GM18520 (cell line): Measurements from ENCODE around the gene RPRD1B.

Experiments used
- ATAC-seq: cut with Tn5 transposase; IDR thresholded peaks from one replicate; pipeline ENCODE4 v1.9.1; 2021; ENCODE audit not compliant: unreplicated experiment

The RPRD1B gene, protein sequence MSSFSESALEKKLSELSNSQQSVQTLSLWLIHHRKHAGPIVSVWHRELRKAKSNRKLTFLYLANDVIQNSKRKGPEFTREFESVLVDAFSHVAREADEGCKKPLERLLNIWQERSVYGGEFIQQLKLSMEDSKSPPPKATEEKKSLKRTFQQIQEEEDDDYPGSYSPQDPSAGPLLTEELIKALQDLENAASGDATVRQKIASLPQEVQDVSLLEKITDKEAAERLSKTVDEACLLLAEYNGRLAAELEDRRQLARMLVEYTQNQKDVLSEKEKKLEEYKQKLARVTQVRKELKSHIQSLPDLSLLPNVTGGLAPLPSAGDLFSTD

DNA sequence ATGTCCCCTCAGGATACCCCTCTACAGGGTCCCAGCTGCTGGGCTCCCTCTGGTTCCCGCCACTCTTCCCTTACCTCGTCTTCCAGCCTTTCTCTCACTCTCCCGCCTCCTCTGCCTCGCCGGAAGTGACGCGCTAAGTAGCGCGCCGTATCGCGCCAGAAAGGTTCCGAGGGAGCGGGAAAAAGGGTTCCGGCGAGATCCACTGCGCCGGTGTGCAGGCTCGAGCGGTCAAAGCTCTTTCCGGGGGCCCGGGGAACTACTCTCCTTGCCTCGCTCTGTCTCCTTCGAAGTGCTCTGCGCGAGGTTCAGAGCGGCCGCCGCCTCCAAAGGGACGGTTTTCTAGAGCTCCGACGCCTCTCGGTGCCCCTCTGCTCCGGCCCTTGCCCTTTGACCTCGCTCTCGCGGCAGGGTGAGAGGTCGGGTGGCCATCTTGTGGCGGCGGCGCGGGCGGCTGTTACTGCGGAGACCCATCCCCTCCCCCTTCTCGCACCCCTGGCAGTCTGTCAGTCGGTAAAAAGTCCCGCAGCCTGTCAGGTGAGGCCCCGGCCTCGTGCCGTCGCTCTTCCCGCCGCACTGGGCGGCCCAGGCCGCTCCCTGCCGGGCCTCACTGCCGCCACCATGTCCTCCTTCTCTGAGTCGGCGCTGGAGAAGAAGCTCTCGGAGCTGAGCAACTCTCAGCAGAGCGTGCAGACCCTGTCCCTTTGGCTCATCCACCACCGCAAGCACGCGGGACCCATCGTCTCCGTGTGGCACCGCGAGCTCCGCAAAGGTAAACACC lies at the start of gene RPRD1B, which contains the start of gene TTI1:
Gene RPRD1B (plus strand): TSS at position 417 of the 778 bp plus-strand sequence. CDS start 202 bp downstream, at position 619.
Gene TTI1 (minus strand): TSS at position 127 of the 778 bp plus-strand sequence. CDS start 19,640 bp downstream, outside the sequence.
- peak; percentile 71 for ATAC-seq

DNA sequence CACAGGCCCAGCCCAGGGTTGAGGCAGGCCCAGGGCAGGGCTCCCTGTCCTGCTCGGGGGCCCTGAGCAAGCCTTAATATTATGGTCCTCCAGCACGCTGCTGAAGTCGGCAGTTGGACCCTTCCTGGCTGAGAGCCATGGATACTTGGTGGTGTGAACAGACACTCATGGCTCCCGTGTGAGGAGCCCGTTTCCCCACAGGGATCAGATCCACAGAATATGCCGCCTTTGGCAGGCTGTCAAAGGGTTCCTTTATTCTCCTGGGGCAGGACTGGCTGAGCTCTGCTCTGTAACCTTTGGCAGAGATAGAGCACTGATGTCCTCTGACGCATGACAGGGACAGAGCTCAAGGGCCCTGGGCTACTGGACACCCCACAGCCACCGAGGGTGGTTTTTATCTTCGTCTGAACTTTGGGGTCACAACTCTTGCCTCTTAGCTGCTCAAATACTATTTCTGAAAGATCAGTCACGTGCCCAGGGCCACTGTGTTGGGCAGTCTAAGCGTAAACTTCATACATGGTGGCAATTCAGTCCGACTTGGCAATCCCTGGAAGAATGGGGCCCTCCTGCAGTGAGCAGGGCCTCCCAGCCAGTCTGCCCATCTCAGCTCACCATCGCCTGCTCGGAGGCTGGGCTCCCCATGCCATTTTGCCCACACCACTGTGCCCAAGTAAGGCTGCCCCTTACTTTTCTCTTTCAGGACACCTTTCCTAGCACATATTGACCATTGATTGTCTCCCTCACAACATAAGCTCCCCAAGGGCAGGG lies 49.3 kb upstream of the RPRD1B start:
- no peak for ATAC-seq

DNA sequence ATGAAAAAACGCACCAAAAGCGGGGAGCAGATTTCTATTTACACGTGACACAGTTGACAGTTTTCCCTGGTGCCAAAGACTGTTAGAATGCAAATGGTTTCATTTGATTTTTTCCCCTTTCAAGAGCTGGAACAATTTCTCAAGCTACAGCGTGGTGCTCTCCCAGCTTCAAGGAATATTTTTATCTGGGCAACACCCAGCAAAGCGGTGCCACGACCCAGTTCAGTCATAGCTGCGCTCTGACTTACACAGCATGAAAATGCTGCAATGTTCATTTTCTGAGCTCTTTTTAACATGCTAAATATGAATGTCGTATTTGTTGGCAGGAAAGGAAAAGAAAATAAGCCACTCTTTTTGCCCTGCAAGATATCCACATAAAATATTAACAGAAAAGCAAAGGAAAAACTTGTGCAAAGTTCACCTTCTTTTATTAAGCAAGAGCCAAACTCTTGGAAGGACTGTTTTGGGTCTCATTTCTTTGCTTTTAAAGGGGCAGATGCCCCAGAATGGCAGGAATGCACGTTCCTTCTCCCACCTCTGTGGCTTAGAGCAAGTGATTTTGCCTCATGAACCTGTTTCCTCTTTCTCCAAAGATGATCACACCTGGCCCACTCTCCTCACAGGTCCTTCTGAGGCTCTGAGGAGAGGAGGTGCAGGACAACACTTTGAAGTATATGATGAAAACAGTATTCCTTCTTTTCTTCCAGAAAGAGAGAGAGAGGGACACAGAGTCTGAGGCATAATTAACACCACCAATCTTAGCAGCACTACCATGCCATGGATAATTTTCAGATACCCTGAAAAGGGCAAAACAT lies 47.3 kb upstream of the RPRD1B start:
- ATAC-seq: no peak

DNA sequence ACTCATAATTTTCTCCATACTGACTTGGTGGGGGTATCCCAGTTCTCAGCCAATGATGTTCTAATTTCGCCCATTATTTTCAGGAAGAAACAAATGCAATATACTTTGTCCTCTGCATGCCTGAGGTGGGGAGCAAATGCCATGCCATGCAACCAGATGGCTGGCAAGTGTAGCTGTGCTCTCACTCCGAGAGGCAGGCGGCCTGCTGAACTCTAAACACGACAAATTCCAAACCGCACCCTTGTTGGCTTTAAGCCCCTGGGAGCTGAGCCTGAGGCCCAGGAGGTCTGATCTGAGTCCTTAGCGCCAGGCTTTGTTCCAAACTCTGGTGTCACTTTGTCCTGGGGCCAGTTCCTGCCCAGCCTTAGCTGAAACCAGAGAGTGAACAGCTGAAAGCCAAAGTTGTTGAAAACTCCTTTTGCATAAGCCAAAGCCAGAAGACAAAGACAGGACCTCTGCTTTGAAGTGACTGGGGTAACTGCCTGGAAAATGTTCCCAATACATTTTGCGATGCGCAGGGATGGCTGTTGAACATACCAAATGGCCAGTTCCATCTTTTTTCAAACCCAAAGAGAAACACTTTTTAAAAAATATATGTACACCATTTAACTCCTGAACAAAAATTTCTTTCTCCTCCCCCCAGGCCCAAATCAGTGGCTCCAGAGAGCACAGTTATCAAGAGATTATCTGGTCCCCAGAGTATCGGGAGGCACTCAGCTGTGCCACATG lies 46.5 kb upstream of the RPRD1B start:
- no peak for ATAC-seq

- no peak for ATAC-seq
These were observed 45.8 kb upstream of the RPRD1B start for GRCh38 chr20:37987602-37988290.

- ATAC-seq: no peak
These were observed 45.1 kb upstream of the RPRD1B start for GRCh38 chr20:37988306-37988954.

DNA sequence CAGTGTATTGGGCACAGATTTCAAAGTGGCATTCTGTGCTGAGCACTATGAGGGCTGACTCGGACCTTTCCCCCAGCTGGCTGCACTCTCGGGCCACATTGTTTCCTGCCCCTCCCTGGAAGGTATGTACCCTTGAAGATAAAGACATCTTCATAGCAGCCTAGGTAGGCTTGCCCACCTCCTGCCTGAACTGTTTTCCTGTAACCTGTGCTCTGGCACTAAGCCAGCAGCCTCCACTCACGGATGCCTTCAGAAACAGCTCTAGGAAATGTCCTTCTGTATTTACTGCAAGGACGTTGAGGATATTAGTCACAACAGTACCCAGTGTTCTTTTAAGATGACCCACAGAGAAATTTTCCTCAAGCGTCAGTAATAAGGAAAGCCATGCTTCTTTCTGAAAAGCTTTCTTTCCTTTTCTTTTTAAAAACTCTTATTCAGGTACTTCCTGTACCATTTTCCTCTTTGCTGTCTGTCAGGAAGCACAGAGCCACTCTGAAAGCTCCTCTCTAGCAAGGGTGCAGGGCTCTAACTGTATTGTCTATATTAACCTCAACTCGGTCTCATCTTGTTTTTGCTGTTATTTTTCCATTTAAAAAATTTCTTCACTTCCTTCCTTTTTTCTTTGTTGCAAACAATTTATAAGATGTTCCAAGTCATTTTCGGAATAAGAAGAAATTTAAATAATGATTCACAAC lies 43.8 kb upstream of the RPRD1B start:
- ATAC-seq: no peak

DNA sequence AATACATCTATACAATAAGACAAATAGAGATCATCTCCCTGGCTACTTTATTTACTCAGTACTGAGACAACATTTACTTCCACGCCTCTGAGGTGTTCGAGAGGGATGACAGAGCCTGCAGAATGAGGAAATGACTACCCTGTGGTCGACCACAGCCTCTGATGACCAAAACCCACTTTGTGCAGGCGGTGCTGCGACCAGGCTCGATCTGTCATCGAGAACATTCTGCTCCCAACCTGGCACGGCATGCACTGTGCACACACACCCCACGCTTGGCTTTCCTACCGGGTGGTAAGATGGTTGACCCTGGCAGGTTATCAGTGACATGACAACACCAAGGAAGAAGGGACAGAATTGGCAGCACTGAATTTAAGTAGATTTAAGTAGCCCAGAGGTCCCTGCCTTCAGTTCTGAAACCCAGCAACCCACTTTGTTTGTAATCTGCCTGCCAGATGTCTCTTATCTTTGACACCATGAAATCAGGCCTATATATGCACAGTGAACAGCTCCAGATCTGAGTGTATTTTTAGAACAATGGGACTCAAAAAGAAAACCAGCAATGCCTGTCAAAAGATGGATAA lies 42.9 kb upstream of the RPRD1B start:
- ATAC-seq: peak; percentile 78

DNA sequence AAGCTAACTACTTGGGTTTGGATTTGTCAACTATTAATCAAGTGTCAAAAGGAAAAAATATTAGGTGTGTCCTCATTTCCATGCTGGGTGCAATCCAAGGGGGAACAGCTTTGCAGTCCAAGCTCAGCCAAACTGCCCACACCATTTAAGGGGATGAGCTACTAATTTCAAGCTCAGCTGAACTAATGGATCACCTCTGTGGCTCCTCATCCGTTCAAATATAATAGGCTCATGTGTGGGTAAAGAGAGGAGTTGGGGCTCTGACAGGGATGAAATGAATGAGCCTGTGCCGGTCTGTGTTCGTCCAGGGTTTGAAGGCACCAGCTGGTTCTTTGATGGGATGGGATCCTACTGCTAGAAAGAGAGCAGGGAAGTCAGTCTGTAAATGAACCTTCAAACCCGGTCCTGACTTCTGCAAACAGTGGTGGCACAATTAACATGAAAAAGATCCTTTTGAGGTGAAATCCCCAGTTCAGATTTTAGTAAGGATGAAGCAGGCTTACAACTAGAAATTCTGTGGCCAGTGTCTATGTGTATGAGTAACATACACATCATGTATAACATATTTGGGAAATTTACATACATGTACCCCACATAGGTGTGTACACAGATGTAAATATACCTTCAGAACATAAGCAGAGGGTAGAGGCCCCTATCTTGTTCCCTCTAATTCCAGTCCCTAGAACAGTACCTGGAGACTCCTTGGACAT lies 42.2 kb upstream of the RPRD1B start:
- ATAC-seq: no peak

DNA sequence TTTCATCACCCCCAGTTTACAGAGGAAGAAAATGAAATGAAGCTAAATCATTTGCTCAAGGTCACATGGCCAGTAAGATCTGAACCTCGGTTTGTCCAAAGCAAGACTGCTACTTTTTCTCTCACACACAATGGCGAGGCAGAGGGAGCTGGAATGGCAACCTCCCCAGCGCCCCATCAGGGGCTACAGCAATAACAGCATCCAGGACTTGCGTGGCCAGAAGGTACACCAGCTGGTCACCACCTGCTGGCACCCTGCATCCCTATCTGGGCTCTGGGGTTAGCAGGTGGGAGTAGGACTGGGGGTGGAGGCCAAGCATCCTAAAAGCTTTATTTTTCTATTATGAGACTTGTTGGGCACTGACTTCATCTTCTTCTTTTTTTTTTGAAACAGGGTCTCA lies 41.6 kb upstream of the RPRD1B start:
- no peak for ATAC-seq

DNA sequence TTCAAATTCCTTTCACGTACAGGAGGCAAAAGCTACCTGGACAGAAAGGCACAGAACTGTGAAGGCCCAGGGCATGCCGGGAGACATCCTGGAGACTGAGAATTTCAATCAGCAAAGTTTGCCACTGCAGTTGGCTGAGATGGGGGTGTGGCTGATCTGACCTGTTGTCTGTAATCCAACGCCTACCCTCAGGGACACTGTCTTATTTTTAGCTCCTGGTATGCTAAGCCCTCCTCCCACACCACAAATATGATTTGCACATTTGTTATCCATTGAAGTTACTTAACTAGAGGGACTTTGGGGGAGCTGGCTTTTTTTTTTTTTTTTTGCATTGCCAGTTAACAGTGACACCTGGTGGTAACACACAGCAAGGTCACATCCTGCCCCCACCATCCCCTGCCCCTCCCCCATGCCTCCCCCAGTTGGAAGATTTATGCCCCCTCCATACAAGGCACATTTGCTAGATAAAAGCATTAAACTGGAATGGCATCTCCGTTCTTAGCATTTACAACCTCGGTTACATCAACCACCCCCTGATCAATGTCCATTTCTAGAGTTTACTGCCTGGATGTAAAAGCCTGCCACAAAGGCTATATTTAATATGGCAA lies 40.6 kb upstream of the RPRD1B start:
- ATAC-seq: no peak

DNA sequence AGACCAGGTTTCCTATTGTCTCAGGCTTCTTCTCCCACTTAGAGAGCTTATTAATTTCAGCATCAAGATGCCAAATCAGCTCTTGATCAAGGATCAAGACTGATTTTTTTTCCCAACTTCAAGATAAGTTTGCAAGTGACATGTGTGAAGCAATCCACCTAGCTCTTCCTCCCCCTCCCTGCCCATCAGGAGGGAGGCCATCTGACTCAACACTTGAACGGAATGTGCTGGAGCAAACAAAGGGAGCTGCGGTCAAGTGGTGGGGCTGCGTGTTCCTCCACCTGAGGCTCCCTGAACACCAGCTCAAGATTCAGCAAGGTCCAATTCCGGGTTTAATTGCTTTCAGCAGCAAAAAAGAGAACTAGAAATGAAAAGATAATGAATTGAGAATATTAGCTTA lies 39.0 kb upstream of the RPRD1B start:
- no peak for ATAC-seq

- no peak for ATAC-seq
These were observed 37.5 kb upstream of the RPRD1B start for GRCh38 chr20:37995856-37996605.

GRCh38 chr20:37997516-37997915 lies 36.0 kb upstream of the RPRD1B start:
- ATAC-seq: no peak

DNA sequence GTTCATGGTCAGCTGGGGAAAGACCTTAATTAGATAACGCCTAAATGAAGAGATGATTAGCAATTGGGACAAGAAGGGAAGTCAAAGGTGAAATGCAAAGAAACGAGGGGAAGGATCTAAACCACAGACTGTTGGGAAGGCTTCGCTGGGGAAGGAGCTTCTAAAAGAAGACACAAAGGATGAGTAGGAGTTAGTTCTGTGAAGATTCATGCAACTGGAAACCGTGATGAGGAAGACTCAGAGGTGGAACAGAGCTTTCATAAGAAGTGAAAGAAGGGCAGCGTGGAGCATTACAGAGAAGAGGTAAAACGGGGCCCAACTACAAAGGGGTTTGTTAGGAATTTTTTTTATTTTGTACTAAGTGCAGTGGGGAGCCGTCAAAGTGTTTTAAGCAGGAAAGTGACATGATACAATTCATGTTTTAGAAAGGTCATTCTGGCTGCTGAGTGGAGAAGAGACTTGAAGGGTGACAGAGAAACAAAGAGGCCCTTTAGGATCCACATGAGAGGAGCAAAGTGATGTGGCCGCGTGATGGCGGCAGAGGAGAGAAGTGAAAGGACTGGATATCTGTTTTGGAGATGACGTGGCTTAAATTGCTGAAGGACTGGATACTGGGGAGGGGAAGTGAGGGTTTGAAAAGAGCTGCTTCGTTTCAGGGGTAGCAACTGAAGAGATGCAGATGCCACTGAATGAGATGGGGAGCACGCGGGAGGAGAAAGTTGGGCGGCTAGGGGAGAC lies 33.9 kb upstream of the RPRD1B start:
- ATAC-seq: no peak
